NOMO-1 treated with dmso at 0.1 percent for 144 hours (cell line): Measurements from ENCODE around the gene PRRC2C.
"Not testable (repeated sequence)": the region's sequence is repeated elsewhere in the genome, so short reads cannot be mapped to it uniquely, and the experiment has no call there.

Experiments
- DNase-seq: peaks from one replicate; lab custom pipeline; 2025; ENCODE audit not compliant: unreplicated experiment; lab: John Stamatoyannopoulos, UW

The PRRC2C gene

GRCh38 chr1:171500304-171500703 is 15.0 kb downstream of the PRRC2C start:
- no peak for DNase-seq

- no peak for DNase-seq
Measured at GRCh38 chr1:171500803-171501202, 15.5 kb downstream of the PRRC2C start.

GRCh38 chr1:171501305-171502024 is 16.1 kb downstream of the PRRC2C start:
- DNase-seq = no peak

- DNase-seq = no peak
Measured at GRCh38 chr1:171506525-171507304, 21.4 kb downstream of the PRRC2C start.

GRCh38 chr1:171507435-171507834 is 22.1 kb downstream of the PRRC2C start:
- DNase-seq = no peak

GRCh38 chr1:171509191-171509590 is 23.9 kb downstream of the PRRC2C start:
- no peak for DNase-seq

- no peak for DNase-seq
Measured at GRCh38 chr1:171513743-171514142, 28.4 kb downstream of the PRRC2C start.

GRCh38 chr1:171515299-171515698 is 30.0 kb downstream of the PRRC2C start:
- DNase-seq = no peak

GRCh38 chr1:171515741-171516140 is 30.4 kb downstream of the PRRC2C start:
- DNase-seq = no peak

- no peak for DNase-seq
Measured at GRCh38 chr1:171521567-171521966, 36.2 kb downstream of the PRRC2C start.

- no peak for DNase-seq
Measured at GRCh38 chr1:171530676-171531075, 45.3 kb downstream of the PRRC2C start.

GRCh38 chr1:171532520-171532919 is 47.2 kb downstream of the PRRC2C start:
- no peak for DNase-seq

- DNase-seq = no peak
Measured at GRCh38 chr1:171545523-171545922, 60.2 kb downstream of the PRRC2C start.

GRCh38 chr1:171550050-171550449 is 64.7 kb downstream of the PRRC2C start:
- no peak for DNase-seq

GRCh38 chr1:171550598-171551100 is 65.3 kb downstream of the PRRC2C start:
- not testable (repeated sequence) for DNase-seq

GRCh38 chr1:171553960-171554359 is 68.6 kb downstream of the PRRC2C start:
- not testable (repeated sequence) for DNase-seq

- DNase-seq = no peak
Measured at GRCh38 chr1:171563675-171564074, 78.3 kb downstream of the PRRC2C start.

GRCh38 chr1:171566467-171566866 is 81.1 kb downstream of the PRRC2C start:
- no peak for DNase-seq

GRCh38 chr1:171570295-171570694 is 85.0 kb downstream of the PRRC2C start:
- no peak for DNase-seq

- no peak for DNase-seq
Measured at GRCh38 chr1:171576144-171576543, 90.8 kb downstream of the PRRC2C start.

GRCh38 chr1:171581226-171581625 is 95.9 kb downstream of the PRRC2C start:
- DNase-seq = no peak

GRCh38 chr1:171581766-171582165 is 96.4 kb downstream of the PRRC2C start:
- no peak for DNase-seq
